Stromal cell of bone marrow (primary cell): ENCODE data around the gene PCSK2.

Experiments
- DNase-seq: peaks from one replicate; pipeline ENCODE4 v3.0.0-alpha.2; 2012; ENCODE audit warnings: low read depth

The PCSK2 gene

GRCh38 chr20:17505636-17506517 lies 279.0 kb downstream of the PCSK2 start:
- no peak for DNase-seq

GRCh38 chr20:17507032-17507431 lies 280.2 kb downstream of the PCSK2 start:
- DNase-seq: no peak

DNA sequence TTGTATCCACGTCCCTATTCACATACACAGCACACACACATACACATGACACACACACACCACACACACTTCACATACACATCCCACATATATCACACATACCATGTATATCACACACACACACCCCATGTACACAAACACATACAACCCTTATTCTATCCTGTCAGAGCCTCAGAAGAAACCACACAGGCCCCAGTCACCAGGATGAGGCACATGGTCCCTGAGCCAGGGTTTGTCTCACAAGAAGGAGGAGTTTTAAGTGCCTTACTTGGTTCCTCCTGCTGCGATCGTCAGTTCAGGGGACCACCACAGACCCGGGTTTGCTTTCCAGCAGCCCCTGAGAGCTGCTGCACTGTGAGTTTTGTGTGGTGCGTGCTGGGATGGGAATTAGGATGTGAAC lies 280.7 kb downstream of the PCSK2 start:
- DNase-seq: no peak

- no peak for DNase-seq
Measured at GRCh38 chr20:17508756-17509155, 281.9 kb downstream of the PCSK2 start.

GRCh38 chr20:17510548-17510947 lies 283.7 kb downstream of the PCSK2 start:
- no peak for DNase-seq

GRCh38 chr20:17511401-17511800 lies 284.6 kb downstream of the PCSK2 start:
- DNase-seq: no peak

GRCh38 chr20:17513939-17514338 lies 287.1 kb downstream of the PCSK2 start:
- DNase-seq: no peak

GRCh38 chr20:17515053-17515452 lies 288.2 kb downstream of the PCSK2 start:
- DNase-seq: no peak

DNA sequence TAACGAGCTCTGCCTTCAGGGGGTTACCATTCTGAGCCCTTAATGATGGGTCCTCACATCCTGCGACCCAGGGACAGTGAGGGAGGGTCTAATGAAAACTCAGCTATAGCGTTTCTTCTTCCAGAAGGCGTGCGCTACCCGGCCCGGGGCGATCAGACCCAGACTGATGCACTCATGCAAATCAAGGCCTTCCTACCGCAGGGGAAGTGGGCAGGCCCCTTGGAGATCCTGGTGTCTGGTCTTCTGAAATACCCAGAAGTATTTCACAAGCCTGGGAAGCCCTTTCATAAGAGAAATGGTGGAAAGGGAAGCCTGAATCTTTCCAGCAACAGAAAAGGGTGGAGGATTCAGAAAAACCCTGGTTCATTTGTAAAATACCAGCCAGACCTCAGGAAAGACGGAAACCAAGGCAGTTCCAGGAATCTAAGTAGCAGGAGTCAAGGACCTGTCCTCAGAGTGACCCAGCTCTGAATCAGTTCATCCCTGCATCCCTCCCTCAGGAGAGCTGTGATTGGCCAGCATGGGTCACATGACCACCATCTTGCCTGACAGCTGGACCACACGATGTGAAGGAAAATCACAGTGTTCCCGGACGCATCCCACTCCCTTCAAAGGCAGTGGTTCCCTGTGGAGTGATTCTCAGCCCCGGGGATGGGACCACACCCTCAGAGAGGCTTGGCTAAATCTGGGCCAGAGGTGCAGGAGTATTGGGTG lies 291.7 kb downstream of the PCSK2 start:
- no peak for DNase-seq

- no peak for DNase-seq
Measured at GRCh38 chr20:17519606-17520285, 292.9 kb downstream of the PCSK2 start.

- DNase-seq: no peak
Measured at GRCh38 chr20:17520583-17520982, 293.7 kb downstream of the PCSK2 start.

DNA sequence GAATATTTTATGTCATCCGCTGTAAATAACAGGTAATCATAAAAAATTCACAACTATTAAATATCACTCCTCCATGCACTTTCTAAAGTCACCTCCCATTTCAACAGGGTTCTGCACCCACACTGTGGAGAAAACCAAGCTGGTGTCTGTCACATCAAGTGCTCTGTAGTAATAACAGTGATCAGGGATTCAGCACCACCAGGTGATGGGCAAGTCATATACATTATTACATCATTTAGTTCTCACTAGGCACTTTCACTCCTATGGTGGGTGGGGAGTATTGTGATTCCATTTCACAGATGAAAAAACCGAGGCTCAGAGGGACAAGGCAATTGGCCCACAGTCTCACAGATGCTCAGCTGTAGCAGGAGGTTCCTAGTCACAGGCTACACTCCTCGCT lies 295.7 kb downstream of the PCSK2 start:
- no peak for DNase-seq

GRCh38 chr20:17523326-17523725 lies 296.5 kb downstream of the PCSK2 start:
- no peak for DNase-seq

- DNase-seq: no peak
Measured at GRCh38 chr20:17524560-17524959, 297.7 kb downstream of the PCSK2 start.

DNA sequence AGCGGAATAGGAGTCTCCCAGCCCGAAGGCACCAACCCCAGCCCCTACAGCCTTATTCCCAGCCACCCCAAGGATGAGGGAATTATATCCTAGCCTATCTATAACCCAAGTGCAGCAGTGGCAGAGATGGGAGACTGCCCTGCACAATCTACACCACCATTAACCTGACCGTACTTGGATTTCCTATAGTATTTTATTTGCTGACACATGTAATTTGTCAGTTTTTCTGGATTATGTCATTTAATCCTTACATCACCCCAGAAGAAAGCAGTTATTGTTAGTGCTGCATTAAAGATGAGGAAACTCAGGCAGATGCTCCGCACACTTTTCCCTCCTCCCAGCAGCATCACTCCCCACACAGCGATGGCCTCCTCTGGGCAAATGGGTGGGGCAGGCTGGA lies 298.3 kb downstream of the PCSK2 start:
- DNase-seq: no peak

DNA sequence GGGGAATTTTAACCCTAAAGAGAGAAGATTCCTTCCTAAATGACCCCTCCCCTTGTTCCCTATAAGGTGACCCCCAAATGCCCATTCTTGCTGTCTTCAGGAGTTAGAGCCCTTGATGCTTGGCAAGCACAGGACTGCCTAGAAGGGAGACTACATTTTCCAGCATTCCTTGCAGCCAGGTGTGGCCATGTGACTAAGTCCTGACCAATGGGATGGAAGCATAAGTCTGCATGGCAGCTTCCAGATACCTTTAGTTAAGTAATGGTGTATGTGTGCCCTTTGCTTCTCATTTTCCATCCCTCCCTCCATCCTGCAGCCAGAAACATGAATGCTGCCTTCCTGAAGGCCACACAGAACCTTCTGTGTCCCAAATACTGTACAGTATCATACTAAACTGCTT lies 298.8 kb downstream of the PCSK2 start:
- no peak for DNase-seq

DNA sequence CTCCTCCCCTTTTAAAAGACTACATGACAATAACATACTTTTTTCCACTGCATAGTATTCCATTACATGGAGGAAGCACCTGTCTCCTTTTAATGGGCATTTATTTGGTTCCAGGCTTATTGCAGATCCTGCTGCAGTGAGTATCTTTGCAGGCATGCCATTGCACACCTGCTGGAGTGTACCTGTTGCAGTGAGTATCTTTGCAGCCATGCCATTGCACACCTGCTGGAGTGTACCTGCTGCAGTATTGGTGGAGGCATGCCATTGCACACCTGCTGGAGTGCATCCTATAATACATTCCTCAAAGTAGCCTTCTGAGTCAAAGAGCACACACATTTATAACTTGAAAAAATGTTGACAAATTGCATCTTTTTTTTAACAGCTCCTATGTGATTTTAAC lies 302.7 kb downstream of the PCSK2 start:
- DNase-seq: no peak

- DNase-seq: no peak
Measured at GRCh38 chr20:17530153-17530552, 303.3 kb downstream of the PCSK2 start.

DNA sequence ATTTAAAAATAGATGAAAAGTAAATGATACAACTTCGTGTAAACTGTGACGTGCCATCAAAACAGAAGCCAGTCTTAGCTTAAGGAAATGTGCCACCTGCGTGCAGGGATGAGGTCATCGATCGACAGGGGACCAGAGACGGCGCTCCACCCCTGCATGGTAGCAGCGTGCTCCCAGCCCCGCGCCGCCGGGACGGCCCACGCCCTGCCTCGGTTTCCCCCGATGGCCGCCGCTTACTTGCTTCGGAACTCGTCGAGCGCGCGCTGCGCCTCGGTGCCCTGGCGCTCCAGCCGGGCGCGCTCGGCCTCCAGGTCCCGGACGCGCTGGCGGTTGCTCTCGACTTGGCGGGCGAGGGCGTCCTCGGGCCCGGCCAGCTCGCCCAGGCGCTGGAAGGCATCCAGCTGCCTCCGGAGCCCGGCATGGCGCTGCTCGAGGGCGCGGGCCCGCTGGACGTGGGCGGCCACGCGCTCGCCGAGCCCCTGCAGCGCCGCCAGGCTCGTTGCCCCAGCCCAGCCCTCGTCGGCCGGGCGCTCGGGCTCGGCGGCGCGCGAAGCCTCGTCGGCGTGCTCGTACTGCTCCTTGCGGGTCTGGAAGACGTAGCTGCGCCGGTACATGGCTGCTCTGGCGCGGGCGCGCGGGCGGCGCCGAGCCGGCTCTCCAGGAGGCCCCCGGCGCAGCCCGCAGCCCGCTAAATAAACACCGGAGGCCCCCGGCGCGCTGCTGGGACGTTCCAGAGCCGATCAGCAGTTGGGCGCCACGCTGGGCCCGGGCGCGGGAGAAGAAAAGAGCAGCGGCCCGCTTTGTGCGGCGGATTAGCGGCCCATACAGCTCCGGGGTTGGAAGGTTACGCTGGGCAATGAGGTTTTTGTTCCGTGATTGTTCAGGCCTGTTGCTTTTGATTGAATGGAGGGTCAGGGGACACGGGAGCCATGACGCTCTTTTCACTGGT lies 304.1 kb downstream of the PCSK2 start, which contains the start of gene BFSP1:
Gene BFSP1 (minus strand): TSS at position 664 of the 949 bp plus-strand sequence. CDS start 50 bp downstream, at position 614.
- peak; percentile 33 for DNase-seq

GRCh38 chr20:17531665-17532025 lies 304.8 kb downstream of the PCSK2 start:
- no peak for DNase-seq

DNA sequence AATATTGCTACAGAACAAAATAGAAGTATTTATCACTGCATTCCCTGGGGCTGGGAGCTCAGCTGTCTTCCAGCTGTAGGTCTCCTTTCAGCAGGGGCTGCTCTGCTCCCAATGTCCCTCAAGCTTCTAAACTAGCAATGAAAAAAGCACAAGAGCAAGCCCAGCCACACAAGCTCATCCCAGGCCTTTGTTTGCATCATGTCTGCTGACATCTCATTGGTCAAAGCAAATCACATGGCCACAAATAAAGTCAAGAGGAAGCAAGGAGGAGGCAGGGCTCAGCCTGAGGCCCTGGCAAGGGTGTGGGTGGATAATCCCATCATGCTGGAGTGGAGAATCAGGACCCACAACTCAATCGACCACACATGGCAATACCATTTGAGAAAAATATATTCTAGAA lies 306.6 kb downstream of the PCSK2 start:
- DNase-seq: no peak

DNA sequence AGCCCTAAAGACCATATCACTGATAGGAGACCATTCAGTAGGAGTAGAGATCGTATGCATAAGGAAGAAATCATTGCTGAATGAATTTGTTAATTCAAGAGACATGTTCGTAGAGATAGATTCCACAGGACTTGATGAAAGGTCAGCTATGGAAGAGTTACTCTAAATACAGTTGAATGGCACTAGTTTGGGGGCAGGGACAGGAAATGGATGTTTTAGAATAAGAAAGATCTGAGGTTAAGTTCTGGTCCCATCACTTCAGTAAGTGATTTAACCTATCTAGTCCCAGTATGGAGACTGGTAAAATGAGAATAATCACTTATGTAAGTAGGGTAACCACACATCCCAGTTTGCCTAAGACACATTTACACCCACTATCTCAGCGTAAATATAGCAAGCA lies 307.2 kb downstream of the PCSK2 start:
- DNase-seq: no peak
